ENCODE data around the gene G3BP2.

G3BP2 gene

DNA sequence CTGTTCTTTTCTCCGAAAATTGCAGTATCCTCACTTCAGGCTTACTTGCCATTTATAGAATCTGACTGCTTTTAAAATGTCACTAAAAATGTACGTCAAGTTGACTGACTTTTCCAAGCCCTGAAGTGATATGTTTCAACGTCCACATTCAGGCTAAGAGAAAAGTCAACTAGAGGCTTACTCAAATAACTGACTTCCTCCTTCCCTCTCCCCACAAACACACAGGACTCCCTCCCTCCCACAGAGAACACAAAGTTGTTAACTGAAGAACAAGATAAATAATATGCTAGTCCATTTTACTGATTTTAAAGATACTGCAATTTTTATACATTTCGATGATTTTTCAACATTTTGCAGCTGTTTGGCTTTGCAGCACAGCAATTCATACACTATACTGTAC lies 29.1 kb downstream of the G3BP2 start:
- peaks cover 61% of the 10 kb centered on the region for H3K36me3 ChIP-seq (replicated peaks; ENCODE audit: low read depth, low read length)
- no peaks in the 10 kb centered on the region for H3K79me2 ChIP-seq (ENCODE audit: low read length)
- H3K9me3 ChIP-seq (ENCODE audit: insufficient read depth, low read length) = no peaks in the 10 kb centered on the region
- no peak for TF ChIP-seq EZH2phosphoT487 (IDR thresholded peaks at IDR 0.05; ENCODE audit: low read depth)
- TF ChIP-seq, protein P1, sequence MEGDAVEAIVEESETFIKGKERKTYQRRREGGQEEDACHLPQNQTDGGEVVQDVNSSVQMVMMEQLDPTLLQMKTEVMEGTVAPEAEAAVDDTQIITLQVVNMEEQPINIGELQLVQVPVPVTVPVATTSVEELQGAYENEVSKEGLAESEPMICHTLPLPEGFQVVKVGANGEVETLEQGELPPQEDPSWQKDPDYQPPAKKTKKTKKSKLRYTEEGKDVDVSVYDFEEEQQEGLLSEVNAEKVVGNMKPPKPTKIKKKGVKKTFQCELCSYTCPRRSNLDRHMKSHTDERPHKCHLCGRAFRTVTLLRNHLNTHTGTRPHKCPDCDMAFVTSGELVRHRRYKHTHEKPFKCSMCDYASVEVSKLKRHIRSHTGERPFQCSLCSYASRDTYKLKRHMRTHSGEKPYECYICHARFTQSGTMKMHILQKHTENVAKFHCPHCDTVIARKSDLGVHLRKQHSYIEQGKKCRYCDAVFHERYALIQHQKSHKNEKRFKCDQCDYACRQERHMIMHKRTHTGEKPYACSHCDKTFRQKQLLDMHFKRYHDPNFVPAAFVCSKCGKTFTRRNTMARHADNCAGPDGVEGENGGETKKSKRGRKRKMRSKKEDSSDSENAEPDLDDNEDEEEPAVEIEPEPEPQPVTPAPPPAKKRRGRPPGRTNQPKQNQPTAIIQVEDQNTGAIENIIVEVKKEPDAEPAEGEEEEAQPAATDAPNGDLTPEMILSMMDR (IDR thresholded peaks at IDR 0.05; ENCODE audit: low read depth, low read length) = no peak
- no peak overlapping the region for H3K4me3 ChIP-seq (ENCODE audit: low read length)
- peaks cover 4% of the 10 kb centered on the region; the same call in 1 of the 2 replicates for H4K20me1 ChIP-seq (ENCODE audit: insufficient read depth, low read length)
- H3K27ac ChIP-seq (ENCODE audit: low read length) = no peak overlapping the region
- no peaks in the 10 kb centered on the region for H3K27me3 ChIP-seq (ENCODE audit: low read depth, low read length)
- H3K4me1 ChIP-seq (ENCODE audit: low read length) = no peaks in the 10 kb centered on the region
- no peak overlapping the region for H2AFZ ChIP-seq (ENCODE audit: low read depth, low read length)
- H3K9ac ChIP-seq (ENCODE audit: low read length) = no peak overlapping the region
- no peak overlapping the region for H3K4me2 ChIP-seq (ENCODE audit: low read length)

DNA sequence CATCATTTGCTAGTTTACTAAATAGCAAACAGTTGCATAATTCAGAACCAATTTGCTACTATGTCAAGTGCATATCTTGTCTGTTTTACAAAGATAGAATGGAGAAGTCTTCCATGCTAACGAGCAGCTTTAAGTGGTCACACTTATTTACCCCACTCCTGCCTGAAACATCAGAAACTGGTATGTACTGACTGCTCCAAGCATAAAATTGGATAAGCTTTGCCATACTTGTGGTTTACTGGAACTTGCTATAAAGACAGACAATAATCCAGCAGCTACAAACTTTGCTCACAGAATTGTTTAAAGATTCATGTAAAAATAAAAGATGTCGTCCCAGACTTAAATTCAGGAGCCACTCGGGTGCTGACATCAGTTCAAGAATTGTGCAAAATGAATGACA lies 29.6 kb downstream of the G3BP2 start:
- Histone ChIP-seq H3K79me2 (ENCODE audit: low read length) (no peaks in the 10 kb centered on the region), H3K27ac (ENCODE audit: low read length) (no peak overlapping the region), H4K20me1 (ENCODE audit: insufficient read depth, low read length) (peaks cover 4% of the 10 kb centered on the region; the same call in 1 of the 2 replicates), H3K4me3 (ENCODE audit: low read length) (no peak overlapping the region), H3K4me1 (ENCODE audit: low read length) (no peaks in the 10 kb centered on the region), H3K9me3 (ENCODE audit: insufficient read depth, low read length) (no peaks in the 10 kb centered on the region), H3K4me2 (ENCODE audit: low read length) (no peak overlapping the region), H3K36me3 (replicated peaks; ENCODE audit: low read depth, low read length) (peaks cover 57% of the 10 kb centered on the region), H2AFZ (ENCODE audit: low read depth, low read length) (no peak overlapping the region), H3K9ac (ENCODE audit: low read length) (no peak overlapping the region), H3K27me3 (ENCODE audit: low read depth, low read length) (no peaks in the 10 kb centered on the region)
- TF ChIP-seq EZH2phosphoT487 (IDR thresholded peaks at IDR 0.05; ENCODE audit: low read depth) = no peak
- TF ChIP-seq, protein P1 (IDR thresholded peaks at IDR 0.05; ENCODE audit: low read depth, low read length) = no peak

DNA sequence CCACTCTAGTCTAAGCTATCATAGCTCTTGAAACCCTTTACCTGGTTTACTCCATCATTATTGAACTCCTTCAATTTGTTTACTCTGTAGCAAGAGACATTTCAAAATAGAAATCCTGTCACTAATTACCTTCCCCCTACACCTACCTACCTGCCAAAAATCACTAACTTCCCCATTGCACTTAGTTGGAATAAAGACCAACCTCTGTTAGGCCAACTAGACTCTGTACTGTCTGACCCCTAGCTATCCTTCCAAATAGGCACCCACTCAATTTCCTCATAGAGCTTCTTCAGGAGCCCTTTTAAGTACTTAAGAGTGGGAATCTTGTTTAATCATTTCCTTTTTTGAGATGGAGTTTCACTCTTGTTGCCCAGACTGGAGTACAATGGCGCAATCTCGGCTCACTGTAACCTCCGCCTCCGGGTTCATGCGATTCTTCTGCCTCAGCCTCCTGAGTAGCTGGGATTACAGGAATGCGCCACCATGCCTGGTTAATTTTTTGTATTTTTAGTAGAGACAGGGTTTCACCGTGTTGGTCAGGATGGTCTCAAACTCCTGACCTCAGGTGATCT lies 34.0 kb downstream of the G3BP2 start:
- Histone ChIP-seq H4K20me1 (ENCODE audit: insufficient read depth, low read length) (peaks cover 4% of the 10 kb centered on the region; the same call in 1 of the 2 replicates), H3K4me3 (ENCODE audit: low read length) (no peak overlapping the region), H3K4me1 (ENCODE audit: low read length) (no peaks in the 10 kb centered on the region)

DNA sequence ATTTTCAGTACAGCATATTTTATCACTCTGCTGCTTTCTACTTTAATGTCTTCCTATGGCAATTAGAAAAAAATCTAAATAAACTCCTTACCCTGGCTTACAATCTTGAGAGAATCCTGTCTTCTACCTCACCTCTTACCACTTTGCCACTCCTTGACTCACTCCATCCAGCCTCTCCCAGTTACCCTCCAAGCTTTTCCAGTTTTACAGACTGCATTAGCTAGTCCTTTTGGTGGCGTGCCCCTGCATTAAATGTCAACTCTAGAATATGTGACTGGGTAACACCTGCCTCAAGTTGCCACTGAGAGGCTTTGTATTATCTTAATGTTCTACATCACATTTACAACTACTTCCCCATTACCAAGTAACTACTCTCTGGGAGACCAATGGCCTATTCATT lies 35.4 kb downstream of the G3BP2 start:
- TF ChIP-seq, protein P1 (IDR thresholded peaks at IDR 0.05; ENCODE audit: low read depth, low read length) = no peak
- H3K27me3 ChIP-seq (ENCODE audit: low read depth, low read length) = no peaks in the 10 kb centered on the region
- H3K4me2 ChIP-seq (ENCODE audit: low read length) = no peak overlapping the region
- peaks cover 10% of the 10 kb centered on the region for H3K36me3 ChIP-seq (replicated peaks; ENCODE audit: low read depth, low read length)
- no peak overlapping the region for H3K4me3 ChIP-seq (ENCODE audit: low read length)
- no peaks in the 10 kb centered on the region; the same call in 1 of the 2 replicates for H4K20me1 ChIP-seq (ENCODE audit: insufficient read depth, low read length)
- H3K27ac ChIP-seq (ENCODE audit: low read length) = no peak overlapping the region
- no peaks in the 10 kb centered on the region for H3K9me3 ChIP-seq (ENCODE audit: insufficient read depth, low read length)
- no peak overlapping the region for H2AFZ ChIP-seq (ENCODE audit: low read depth, low read length)
- no peak overlapping the region for H3K9ac ChIP-seq (ENCODE audit: low read length)
- H3K79me2 ChIP-seq (ENCODE audit: low read length) = no peaks in the 10 kb centered on the region
- no peaks in the 10 kb centered on the region for H3K4me1 ChIP-seq (ENCODE audit: low read length)

More for the DNA sequence above, 34.0 kb downstream of the G3BP2 start:
- no peaks in the 10 kb centered on the region for H3K79me2 ChIP-seq (ENCODE audit: low read length)
- H3K27ac ChIP-seq (ENCODE audit: low read length) = no peak overlapping the region
- no peak overlapping the region for H3K4me2 ChIP-seq (ENCODE audit: low read length)
- H3K36me3 ChIP-seq (replicated peaks; ENCODE audit: low read depth, low read length) = peaks cover 21% of the 10 kb centered on the region
- TF ChIP-seq EZH2phosphoT487 (IDR thresholded peaks at IDR 0.05; ENCODE audit: low read depth) = no peak
- TF ChIP-seq, protein P1 (IDR thresholded peaks at IDR 0.05; ENCODE audit: low read depth, low read length) = no peak
- H3K27me3 ChIP-seq (ENCODE audit: low read depth, low read length) = no peaks in the 10 kb centered on the region
- H3K9me3 ChIP-seq (ENCODE audit: insufficient read depth, low read length) = no peaks in the 10 kb centered on the region
- no peak overlapping the region for H2AFZ ChIP-seq (ENCODE audit: low read depth, low read length)
- H3K9ac ChIP-seq (ENCODE audit: low read length) = no peak overlapping the region
